ENCODE measurements around the gene KLHL30. TPM values are rescaled to one million over a fixed set of nuclear protein-coding genes. Genes with fewer than 3 reads are reported as not detected.

KLHL30 gene
- total and polyA plus RNA-seq, 2 experiments from 2014 or later, result 0.07 TPM; not detected in 1

- peaks cover 4% of the 10 kb centered on the region for H3K27me3 Mint-ChIP-seq (ENCODE audit: insufficient read depth, low read depth, poor library complexity)
- ATAC-seq, result no peak
Observed at GRCh38 chr2:238126338-238126737, 12.1 kb upstream of the KLHL30 start.

More at GRCh38 chr2:238126338-238126737, 12.1 kb upstream of the KLHL30 start:
- H3K4me2 ChIP-seq, result no peak overlapping the region
- TF ChIP-seq POLR2AphosphoS5 (IDR thresholded peaks at IDR 0.05; ENCODE audit: low read depth) (no peak), STAT1 (IDR thresholded peaks at IDR 0.05; ENCODE audit: unreplicated experiment) (no peak), ZNF331 (CRISPR knock-in tag; IDR thresholded peaks at IDR 0.05; ENCODE audit: low read depth) (no peak), ZNF114 (CRISPR knock-in tag; IDR thresholded peaks at IDR 0.05) (no peak), EZH2 (IDR thresholded peaks at IDR 0.05; ENCODE audit: low read depth, unreplicated experiment) (no peak), NANOG (IDR thresholded peaks at IDR 0.05; ENCODE audit: borderline replicate concordance) (no peak), EZH2phosphoT487 (IDR thresholded peaks at IDR 0.05; ENCODE audit: unreplicated experiment) (no peak)
- TF ChIP-seq, protein P1, sequence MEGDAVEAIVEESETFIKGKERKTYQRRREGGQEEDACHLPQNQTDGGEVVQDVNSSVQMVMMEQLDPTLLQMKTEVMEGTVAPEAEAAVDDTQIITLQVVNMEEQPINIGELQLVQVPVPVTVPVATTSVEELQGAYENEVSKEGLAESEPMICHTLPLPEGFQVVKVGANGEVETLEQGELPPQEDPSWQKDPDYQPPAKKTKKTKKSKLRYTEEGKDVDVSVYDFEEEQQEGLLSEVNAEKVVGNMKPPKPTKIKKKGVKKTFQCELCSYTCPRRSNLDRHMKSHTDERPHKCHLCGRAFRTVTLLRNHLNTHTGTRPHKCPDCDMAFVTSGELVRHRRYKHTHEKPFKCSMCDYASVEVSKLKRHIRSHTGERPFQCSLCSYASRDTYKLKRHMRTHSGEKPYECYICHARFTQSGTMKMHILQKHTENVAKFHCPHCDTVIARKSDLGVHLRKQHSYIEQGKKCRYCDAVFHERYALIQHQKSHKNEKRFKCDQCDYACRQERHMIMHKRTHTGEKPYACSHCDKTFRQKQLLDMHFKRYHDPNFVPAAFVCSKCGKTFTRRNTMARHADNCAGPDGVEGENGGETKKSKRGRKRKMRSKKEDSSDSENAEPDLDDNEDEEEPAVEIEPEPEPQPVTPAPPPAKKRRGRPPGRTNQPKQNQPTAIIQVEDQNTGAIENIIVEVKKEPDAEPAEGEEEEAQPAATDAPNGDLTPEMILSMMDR (conservative IDR thresholded peaks at IDR 0.05; ENCODE audit: low read depth in 2 of 2), result no peak
- TF ChIP-seq, protein P2, sequence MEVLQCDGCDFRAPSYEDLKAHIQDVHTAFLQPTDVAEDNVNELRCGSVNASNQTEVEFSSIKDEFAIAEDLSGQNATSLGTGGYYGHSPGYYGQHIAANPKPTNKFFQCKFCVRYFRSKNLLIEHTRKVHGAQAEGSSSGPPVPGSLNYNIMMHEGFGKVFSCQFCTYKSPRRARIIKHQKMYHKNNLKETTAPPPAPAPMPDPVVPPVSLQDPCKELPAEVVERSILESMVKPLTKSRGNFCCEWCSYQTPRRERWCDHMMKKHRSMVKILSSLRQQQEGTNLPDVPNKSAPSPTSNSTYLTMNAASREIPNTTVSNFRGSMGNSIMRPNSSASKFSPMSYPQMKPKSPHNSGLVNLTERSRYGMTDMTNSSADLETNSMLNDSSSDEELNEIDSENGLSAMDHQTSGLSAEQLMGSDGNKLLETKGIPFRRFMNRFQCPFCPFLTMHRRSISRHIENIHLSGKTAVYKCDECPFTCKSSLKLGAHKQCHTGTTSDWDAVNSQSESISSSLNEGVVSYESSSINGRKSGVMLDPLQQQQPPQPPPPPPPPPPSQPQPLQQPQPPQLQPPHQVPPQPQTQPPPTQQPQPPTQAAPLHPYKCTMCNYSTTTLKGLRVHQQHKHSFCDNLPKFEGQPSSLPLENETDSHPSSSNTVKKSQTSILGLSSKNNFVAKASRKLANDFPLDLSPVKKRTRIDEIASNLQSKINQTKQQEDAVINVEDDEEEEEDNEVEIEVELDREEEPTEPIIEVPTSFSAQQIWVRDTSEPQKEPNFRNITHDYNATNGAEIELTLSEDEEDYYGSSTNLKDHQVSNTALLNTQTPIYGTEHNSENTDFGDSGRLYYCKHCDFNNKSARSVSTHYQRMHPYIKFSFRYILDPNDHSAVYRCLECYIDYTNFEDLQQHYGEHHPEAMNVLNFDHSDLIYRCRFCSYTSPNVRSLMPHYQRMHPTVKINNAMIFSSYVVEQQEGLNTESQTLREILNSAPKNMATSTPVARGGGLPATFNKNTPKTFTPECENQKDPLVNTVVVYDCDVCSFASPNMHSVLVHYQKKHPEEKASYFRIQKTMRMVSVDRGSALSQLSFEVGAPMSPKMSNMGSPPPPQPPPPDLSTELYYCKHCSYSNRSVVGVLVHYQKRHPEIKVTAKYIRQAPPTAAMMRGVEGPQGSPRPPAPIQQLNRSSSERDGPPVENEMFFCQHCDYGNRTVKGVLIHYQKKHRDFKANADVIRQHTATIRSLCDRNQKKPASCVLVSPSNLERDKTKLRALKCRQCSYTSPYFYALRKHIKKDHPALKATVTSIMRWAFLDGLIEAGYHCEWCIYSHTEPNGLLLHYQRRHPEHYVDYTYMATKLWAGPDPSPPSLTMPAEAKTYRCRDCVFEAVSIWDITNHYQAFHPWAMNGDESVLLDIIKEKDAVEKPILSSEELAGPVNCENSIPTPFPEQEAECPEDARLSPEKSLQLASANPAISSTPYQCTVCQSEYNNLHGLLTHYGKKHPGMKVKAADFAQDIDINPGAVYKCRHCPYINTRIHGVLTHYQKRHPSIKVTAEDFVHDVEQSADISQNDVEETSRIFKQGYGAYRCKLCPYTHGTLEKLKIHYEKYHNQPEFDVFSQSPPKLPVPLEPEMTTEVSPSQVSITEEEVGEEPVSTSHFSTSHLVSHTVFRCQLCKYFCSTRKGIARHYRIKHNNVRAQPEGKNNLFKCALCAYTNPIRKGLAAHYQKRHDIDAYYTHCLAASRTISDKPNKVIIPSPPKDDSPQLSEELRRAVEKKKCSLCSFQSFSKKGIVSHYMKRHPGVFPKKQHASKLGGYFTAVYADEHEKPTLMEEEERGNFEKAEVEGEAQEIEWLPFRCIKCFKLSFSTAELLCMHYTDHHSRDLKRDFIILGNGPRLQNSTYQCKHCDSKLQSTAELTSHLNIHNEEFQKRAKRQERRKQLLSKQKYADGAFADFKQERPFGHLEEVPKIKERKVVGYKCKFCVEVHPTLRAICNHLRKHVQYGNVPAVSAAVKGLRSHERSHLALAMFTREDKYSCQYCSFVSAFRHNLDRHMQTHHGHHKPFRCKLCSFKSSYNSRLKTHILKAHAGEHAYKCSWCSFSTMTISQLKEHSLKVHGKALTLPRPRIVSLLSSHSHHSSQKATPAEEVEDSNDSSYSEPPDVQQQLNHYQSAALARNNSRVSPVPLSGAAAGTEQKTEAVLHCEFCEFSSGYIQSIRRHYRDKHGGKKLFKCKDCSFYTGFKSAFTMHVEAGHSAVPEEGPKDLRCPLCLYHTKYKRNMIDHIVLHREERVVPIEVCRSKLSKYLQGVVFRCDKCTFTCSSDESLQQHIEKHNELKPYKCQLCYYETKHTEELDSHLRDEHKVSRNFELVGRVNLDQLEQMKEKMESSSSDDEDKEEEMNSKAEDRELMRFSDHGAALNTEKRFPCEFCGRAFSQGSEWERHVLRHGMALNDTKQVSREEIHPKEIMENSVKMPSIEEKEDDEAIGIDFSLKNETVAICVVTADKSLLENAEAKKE (CRISPR knock-in tag; IDR thresholded peaks at IDR 0.05), result no peak
- no peaks in the 10 kb centered on the region for H3K9me3 Mint-ChIP-seq
- no peak overlapping the region for H2AFZ ChIP-seq
- no peak overlapping the region for H3K27ac Mint-ChIP-seq
- no peak overlapping the region for H3K4me3 ChIP-seq
- H4K20me1 ChIP-seq (replicated peaks; ENCODE audit: insufficient read depth), result no peaks in the 10 kb centered on the region
- H3K4me1 Mint-ChIP-seq, result no peaks in the 10 kb centered on the region
- no peak overlapping the region for H3K4me3 Mint-ChIP-seq
- no peaks in the 10 kb centered on the region for H3K79me2 ChIP-seq (replicated peaks; ENCODE audit: insufficient read depth)
- H3K36me3 Mint-ChIP-seq (ENCODE audit: low read depth), result no peaks in the 10 kb centered on the region
- H3K9me2 ChIP-seq (ENCODE audit: insufficient read depth), result no peaks in the 10 kb centered on the region
- H3K27me3 ChIP-seq (ENCODE audit: insufficient read depth), result no peaks in the 10 kb centered on the region
- H3K36me3 ChIP-seq (ENCODE audit: insufficient read depth), result no peaks in the 10 kb centered on the region
- H3F3A ChIP-seq (replicated peaks; ENCODE audit: low read depth), result peaks cover 9% of the 10 kb centered on the region; the same call in 1 of the 2 replicates
- H3K27ac ChIP-seq (ENCODE audit: low read depth), result no peak overlapping the region
- H3K4me1 ChIP-seq (ENCODE audit: insufficient read depth), result no peaks in the 10 kb centered on the region
- no peak for DNase-seq (ENCODE audit: low spot score)
